ENCODE results near the gene FCAMR.

Gene FCAMR, protein sequence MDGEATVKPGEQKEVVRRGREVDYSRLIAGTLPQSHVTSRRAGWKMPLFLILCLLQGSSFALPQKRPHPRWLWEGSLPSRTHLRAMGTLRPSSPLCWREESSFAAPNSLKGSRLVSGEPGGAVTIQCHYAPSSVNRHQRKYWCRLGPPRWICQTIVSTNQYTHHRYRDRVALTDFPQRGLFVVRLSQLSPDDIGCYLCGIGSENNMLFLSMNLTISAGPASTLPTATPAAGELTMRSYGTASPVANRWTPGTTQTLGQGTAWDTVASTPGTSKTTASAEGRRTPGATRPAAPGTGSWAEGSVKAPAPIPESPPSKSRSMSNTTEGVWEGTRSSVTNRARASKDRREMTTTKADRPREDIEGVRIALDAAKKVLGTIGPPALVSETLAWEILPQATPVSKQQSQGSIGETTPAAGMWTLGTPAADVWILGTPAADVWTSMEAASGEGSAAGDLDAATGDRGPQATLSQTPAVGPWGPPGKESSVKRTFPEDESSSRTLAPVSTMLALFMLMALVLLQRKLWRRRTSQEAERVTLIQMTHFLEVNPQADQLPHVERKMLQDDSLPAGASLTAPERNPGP

DNA sequence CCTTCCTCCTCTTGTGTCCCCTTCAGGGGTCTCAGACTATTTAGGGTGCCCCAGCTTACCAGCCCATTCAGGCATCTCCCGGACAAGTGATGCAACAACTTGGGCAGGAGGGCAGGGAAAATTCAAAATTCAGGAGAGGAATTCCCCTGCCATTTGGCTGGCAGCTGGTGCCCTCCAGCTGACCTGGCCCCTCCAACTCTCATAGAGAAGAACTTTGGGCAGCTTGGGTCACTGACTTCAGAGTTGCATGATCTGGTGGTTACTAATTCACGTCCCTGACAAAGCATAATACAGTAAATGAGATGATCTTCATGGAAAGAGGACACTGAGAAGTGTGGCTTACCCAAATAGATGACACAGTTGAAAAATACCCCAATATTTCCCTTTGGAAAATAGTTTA, at the start of gene FCAMR:
Gene FCAMR (minus strand): TSS at position 15 of the 400 bp plus-strand sequence. CDS start 335 bp downstream, outside the sequence.
- TF ChIP-seq, protein P1, sequence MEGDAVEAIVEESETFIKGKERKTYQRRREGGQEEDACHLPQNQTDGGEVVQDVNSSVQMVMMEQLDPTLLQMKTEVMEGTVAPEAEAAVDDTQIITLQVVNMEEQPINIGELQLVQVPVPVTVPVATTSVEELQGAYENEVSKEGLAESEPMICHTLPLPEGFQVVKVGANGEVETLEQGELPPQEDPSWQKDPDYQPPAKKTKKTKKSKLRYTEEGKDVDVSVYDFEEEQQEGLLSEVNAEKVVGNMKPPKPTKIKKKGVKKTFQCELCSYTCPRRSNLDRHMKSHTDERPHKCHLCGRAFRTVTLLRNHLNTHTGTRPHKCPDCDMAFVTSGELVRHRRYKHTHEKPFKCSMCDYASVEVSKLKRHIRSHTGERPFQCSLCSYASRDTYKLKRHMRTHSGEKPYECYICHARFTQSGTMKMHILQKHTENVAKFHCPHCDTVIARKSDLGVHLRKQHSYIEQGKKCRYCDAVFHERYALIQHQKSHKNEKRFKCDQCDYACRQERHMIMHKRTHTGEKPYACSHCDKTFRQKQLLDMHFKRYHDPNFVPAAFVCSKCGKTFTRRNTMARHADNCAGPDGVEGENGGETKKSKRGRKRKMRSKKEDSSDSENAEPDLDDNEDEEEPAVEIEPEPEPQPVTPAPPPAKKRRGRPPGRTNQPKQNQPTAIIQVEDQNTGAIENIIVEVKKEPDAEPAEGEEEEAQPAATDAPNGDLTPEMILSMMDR (IDR thresholded peaks at IDR 0.05; ENCODE audit: control insufficient read depth, insufficient read depth, low read depth, low read length, missing control alignments) = no peak
- no peak for DNase-seq (ENCODE audit: low read depth)
- H3K4me3 ChIP-seq (ENCODE audit: control insufficient read depth, low read depth, low read length) = no peak within 1 kb of the TSS

DNA sequence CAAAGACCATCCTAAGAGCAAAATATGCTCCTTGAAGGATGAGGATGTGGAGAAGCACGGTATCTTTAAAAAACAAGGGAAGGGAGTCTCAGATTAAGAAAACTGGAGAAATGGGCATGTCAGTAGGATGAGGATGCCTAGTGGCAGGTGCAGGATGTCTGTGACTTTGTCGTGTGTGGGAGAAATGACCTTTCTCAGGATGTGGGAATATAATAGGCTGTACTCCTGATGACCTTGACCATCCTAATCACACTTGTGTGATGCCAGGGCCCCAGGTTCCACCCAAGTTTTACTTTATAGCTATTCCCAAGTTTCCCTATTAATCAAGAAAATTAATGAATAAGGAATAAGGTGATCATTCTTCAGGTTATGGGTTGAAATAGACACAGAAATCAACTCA, 49.4 kb upstream of the FCAMR start:
- TF ChIP-seq, protein P1 (IDR thresholded peaks at IDR 0.05; ENCODE audit: control insufficient read depth, insufficient read depth, low read depth, low read length, missing control alignments) = no peak
- H3K4me3 ChIP-seq (ENCODE audit: control insufficient read depth, low read depth, low read length) = no peak overlapping the region
- no peak for DNase-seq (ENCODE audit: low read depth)

DNA sequence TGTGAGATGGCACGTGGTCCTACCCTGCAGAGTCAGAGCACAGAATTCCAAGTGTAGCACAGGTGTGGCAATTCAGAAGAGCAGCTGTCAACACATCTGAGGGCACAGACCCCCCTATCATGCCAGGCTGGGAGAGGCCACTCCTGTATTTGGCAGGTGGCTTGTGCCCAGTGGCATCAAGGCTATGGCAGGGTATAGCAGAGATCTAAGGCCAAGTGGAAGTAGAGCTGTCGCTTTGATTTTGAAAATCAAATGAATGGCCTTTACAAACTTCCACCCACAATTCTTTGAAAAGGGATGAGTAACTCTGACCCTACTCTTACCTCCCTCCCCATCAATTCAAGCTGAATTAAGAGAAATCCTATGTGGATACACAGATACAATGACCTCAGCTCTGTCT, 48.9 kb upstream of the FCAMR start:
- H3K4me3 ChIP-seq (ENCODE audit: control insufficient read depth, low read depth, low read length) = no peak overlapping the region
- DNase-seq (ENCODE audit: low read depth) = no peak

DNA sequence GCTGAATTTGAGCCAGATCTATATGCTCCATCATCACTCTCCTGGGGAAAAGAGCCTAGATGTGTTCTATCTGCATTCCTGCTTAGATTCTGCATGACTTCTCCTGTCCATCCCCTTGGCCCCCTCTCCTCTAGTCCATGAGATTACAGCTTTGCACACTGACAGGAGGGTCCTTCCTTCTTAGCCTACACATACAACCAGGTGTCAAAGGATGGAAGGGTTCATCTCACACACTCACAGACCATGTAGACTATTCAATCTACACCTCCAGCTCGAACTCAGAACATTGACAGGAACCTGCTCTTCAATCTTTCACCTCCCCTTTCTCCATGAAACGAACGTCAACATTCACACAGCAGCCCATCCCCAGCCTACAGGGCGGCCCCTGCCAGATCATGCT, 48.4 kb upstream of the FCAMR start:
- no peak overlapping the region for H3K4me3 ChIP-seq (ENCODE audit: control insufficient read depth, low read depth, low read length)
- TF ChIP-seq, protein P1 (IDR thresholded peaks at IDR 0.05; ENCODE audit: control insufficient read depth, insufficient read depth, low read depth, low read length, missing control alignments) = no peak
- DNase-seq (ENCODE audit: low read depth) = no peak

More for the DNA sequence above, 48.9 kb upstream of the FCAMR start:
- TF ChIP-seq, protein P1 (IDR thresholded peaks at IDR 0.05; ENCODE audit: control insufficient read depth, insufficient read depth, low read depth, low read length, missing control alignments) = no peak

DNA sequence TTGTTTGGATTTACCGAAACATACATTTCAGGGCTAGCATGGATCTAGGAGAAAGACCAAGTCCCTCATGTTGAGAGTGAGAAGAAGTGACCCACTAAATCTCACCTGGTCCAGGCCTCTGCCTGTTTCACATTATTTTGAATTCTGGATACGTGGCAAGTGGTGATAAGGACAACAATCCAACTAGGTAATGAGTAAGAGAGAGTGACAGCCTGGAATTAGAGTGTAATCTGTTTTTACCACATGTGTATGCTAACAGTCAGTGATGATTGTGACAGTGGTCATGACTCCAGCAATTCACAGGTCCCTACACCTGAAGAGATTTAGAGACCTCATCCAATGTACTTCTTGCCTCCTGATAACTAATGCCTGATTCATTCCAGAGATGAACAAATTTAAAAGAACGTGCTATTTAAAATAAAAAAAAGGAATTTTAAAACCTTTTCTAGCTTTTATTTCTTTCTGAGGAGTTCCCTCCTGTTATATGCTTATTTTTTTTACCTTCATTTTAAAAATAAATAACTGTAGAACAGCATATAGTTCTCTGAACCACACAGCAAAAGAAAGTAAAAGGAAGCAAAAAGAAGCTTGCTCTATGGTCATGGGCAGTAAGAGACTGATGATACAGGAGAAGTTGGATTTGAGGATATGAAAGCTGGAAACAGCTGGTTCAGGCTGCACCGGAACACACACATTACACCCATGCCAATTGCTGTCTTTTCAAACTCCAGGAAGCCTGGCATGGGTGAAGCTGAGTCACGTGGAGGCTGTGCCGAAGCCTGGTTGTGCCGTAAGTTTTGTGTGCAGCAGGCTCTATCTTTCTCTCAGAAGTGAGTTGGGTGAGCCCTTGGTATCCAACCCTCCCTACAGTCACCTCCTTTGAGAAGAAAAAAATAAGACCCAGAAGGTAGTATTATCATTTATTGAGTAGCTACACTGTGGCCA, 47.6 kb upstream of the FCAMR start:
- H3K4me3 ChIP-seq (ENCODE audit: control insufficient read depth, low read depth, low read length) = no peak overlapping the region
- TF ChIP-seq, protein P1 (IDR thresholded peaks at IDR 0.05; ENCODE audit: control insufficient read depth, insufficient read depth, low read depth, low read length, missing control alignments) = no peak
- no peak for DNase-seq (ENCODE audit: low read depth)

DNA sequence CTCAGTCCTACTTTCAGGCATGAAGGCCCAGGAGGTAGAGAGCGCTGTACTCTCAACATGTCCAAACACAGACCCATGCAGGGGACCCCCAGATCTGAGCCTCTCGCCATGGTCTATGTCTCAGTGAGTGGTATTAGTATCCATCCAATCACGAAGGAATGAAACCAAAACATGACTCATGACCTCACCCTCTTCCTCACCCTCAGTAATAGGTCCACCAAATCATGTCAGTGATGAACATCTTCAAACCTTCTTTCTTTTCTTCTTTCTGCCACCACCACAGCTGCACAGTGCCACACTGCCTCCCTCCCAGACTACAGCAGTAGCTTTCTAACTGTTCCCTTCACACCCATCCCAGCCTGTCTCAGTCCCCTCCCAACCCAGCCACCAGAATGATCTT, 45.5 kb upstream of the FCAMR start:
- TF ChIP-seq, protein P1 (IDR thresholded peaks at IDR 0.05; ENCODE audit: control insufficient read depth, insufficient read depth, low read depth, low read length, missing control alignments) = no peak
- no peak overlapping the region for H3K4me3 ChIP-seq (ENCODE audit: control insufficient read depth, low read depth, low read length)
- no peak for DNase-seq (ENCODE audit: low read depth)
